ENCODE data around the gene ATAD3B. TPM values are rescaled to one million over a fixed set of nuclear protein-coding genes. Genes with fewer than 3 reads are reported as not detected.

Gene ATAD3B
- polyA plus RNA-seq, 3 donors: 2.3 to 23.3 (median 2.3) TPM

- Mint-ChIP-seq H3K4me3 (peak overlapping the region in 1 of 2 donors; percentile 21), H3K27me3 (ENCODE audit: low read depth in 3 of 3) (peaks cover 4 to 28% (median 17%) of the 10 kb centered on the region in 3 donors), H3K9me3 (peaks cover 0 to 3% (median 0%) of the 10 kb centered on the region in 7 donors), H3K4me1 (no peaks in the 10 kb centered on the region), H3K27ac (no peak overlapping the region), H3K36me3 (peaks cover 26% of the 10 kb centered on the region in 2 donors)
- intact Hi-C loops (cut with micrococcal nuclease): no loop called here
- no peak for TF ChIP-seq CTCF (IDR thresholded peaks at IDR 0.05)
- H4K20me1 ChIP-seq (ENCODE audit: insufficient read depth, low read length): peaks cover 7% of the 10 kb centered on the region
- peaks cover 0 to 20% of the 10 kb centered on the region in 2 donors for H3K27me3 ChIP-seq (ENCODE audit: control insufficient read depth in 2 of 2, insufficient read depth in 2 of 2, low read length in 2 of 2)
- 94% methylated on average over 18 of the region's 18 CpGs for WGBS (ENCODE audit: insufficient coverage)
- no peak overlapping the region for H2AFZ ChIP-seq (ENCODE audit: insufficient read depth, low read depth, low read length, poor library complexity, severe bottlenecking)
- H3K27ac ChIP-seq (ENCODE audit: low read depth in 1 of 2, low read length in 2 of 2): no peak overlapping the region
- no peak overlapping the region for H3K4me2 ChIP-seq (replicated peaks; ENCODE audit: extremely low read depth, low read length, poor library complexity, severe bottlenecking)
- H3K9me3 ChIP-seq (replicated peaks in 1 of 2; ENCODE audit: control insufficient read depth in 1 of 2, insufficient read depth in 1 of 2, low read length in 2 of 2): no peaks in the 10 kb centered on the region
- H3K79me2 ChIP-seq (ENCODE audit: insufficient read depth, low read length): no peaks in the 10 kb centered on the region
- DNase-seq: no peak
- H3K36me3 ChIP-seq (replicated peaks in 1 of 2; ENCODE audit: control insufficient read depth in 1 of 2, insufficient read depth in 2 of 2, low read length in 2 of 2): peaks cover 24 to 28% of the 10 kb centered on the region in 2 donors
- peaks cover 0 to 7% of the 10 kb centered on the region in 2 donors for H3K4me1 ChIP-seq (ENCODE audit: control insufficient read depth in 1 of 2, insufficient read depth in 2 of 2, low read length in 2 of 2)
- H3K9ac ChIP-seq (ENCODE audit: insufficient read depth, low read length, poor library complexity, severe bottlenecking): no peak overlapping the region
- H3K4me3 ChIP-seq (replicated peaks in 1 of 3; ENCODE audit: low read depth in 2 of 3, low read length in 3 of 3): no peak overlapping the region
These were observed 67.4 kb downstream of the ATAD3B start for GRCh38 chr1:1538989-1539309.

- H3K4me3 ChIP-seq (replicated peaks in 1 of 3; ENCODE audit: low read depth in 2 of 3, low read length in 3 of 3): no peak overlapping the region
- Mint-ChIP-seq H3K27ac (no peak overlapping the region), H3K4me3 (peak overlapping the region in 1 of 2 donors; percentile 62)
These were observed 67.9 kb downstream of the ATAD3B start for GRCh38 chr1:1539310-1540089.

More at GRCh38 chr1:1539310-1540089, 67.9 kb downstream of the ATAD3B start:
- H3K27me3 Mint-ChIP-seq (ENCODE audit: low read depth in 3 of 3): peaks cover 4 to 28% (median 17%) of the 10 kb centered on the region in 3 donors
- no peaks in the 10 kb centered on the region for H3K9me3 ChIP-seq (replicated peaks in 1 of 2; ENCODE audit: control insufficient read depth in 1 of 2, insufficient read depth in 1 of 2, low read length in 2 of 2)
- H3K36me3 Mint-ChIP-seq: peaks cover 29 to 31% of the 10 kb centered on the region in 2 donors
- peaks cover 24 to 30% of the 10 kb centered on the region in 2 donors for H3K36me3 ChIP-seq (replicated peaks in 1 of 2; ENCODE audit: control insufficient read depth in 1 of 2, insufficient read depth in 2 of 2, low read length in 2 of 2)
- H2AFZ ChIP-seq (ENCODE audit: insufficient read depth, low read depth, low read length, poor library complexity, severe bottlenecking): no peak overlapping the region
- H3K4me2 ChIP-seq (replicated peaks; ENCODE audit: extremely low read depth, low read length, poor library complexity, severe bottlenecking): no peak overlapping the region
- no peaks in the 10 kb centered on the region for H3K4me1 Mint-ChIP-seq
- no peaks in the 10 kb centered on the region for H3K79me2 ChIP-seq (ENCODE audit: insufficient read depth, low read length)
- 26% methylated on average over 53 of the region's 66 CpGs for WGBS (ENCODE audit: insufficient coverage)
- peaks cover 0 to 20% of the 10 kb centered on the region in 2 donors for H3K27me3 ChIP-seq (ENCODE audit: control insufficient read depth in 2 of 2, insufficient read depth in 2 of 2, low read length in 2 of 2)
- no peak for DNase-seq
- TF ChIP-seq CTCF (IDR thresholded peaks at IDR 0.05): no peak
- peaks cover 0 to 3% (median 0%) of the 10 kb centered on the region in 7 donors for H3K9me3 Mint-ChIP-seq
- H3K9ac ChIP-seq (ENCODE audit: insufficient read depth, low read length, poor library complexity, severe bottlenecking): no peak overlapping the region
- peaks cover 7% of the 10 kb centered on the region for H4K20me1 ChIP-seq (ENCODE audit: insufficient read depth, low read length)
- H3K4me1 ChIP-seq (ENCODE audit: control insufficient read depth in 1 of 2, insufficient read depth in 2 of 2, low read length in 2 of 2): peaks cover 0 to 7% of the 10 kb centered on the region in 2 donors
- no peak overlapping the region for H3K27ac ChIP-seq (ENCODE audit: low read depth in 1 of 2, low read length in 2 of 2)
- intact Hi-C loops (cut with micrococcal nuclease): no loop called here

All from CD14-positive monocyte (primary cell).